Measurements from ENCODE around the gene GBP6.

- TF ChIP-seq CTCF (IDR thresholded peaks at IDR 0.05) (no peak), EP300 (IDR thresholded peaks at IDR 0.05) (no peak)
Measured at GRCh38 chr1:89378001-89378400, 14.1 kb downstream of the GBP6 start.

Measured in tibial nerve (tissue), 4 donors.